Measurements from ENCODE around the gene AURKAIP1.

- TF ChIP-seq, protein P1, sequence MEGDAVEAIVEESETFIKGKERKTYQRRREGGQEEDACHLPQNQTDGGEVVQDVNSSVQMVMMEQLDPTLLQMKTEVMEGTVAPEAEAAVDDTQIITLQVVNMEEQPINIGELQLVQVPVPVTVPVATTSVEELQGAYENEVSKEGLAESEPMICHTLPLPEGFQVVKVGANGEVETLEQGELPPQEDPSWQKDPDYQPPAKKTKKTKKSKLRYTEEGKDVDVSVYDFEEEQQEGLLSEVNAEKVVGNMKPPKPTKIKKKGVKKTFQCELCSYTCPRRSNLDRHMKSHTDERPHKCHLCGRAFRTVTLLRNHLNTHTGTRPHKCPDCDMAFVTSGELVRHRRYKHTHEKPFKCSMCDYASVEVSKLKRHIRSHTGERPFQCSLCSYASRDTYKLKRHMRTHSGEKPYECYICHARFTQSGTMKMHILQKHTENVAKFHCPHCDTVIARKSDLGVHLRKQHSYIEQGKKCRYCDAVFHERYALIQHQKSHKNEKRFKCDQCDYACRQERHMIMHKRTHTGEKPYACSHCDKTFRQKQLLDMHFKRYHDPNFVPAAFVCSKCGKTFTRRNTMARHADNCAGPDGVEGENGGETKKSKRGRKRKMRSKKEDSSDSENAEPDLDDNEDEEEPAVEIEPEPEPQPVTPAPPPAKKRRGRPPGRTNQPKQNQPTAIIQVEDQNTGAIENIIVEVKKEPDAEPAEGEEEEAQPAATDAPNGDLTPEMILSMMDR (IDR thresholded peaks at IDR 0.05): no peak
- TF ChIP-seq POLR2A (IDR thresholded peaks at IDR 0.05): no peak
Measured at GRCh38 chr1:1424707-1425106, 49.7 kb upstream of the AURKAIP1 start.

Data from Peyer's patch (tissue), 4 donors.